SHP77 (cell line): ENCODE results near the gene VN1R2.
"Not testable (repeated sequence)": the region's sequence is repeated elsewhere in the genome, so short reads cannot be mapped to it uniquely, and the experiment has no call there.

Experiments used
- DNase-seq, 2 experiments: peaks; one replicate each; lab custom pipeline; 2025; lab: John Stamatoyannopoulos, UW

The VN1R2 gene

GRCh38 chr19:53257715-53258342, at the start of gene VN1R2:
Gene VN1R2, plus strand, starts transcription at chr19:53258292. Its CDS starts 84 bp downstream, at chr19:53258376.
- peak; percentile 2 to 3 for DNase-seq

- DNase-seq = not testable (repeated sequence)
Measured at GRCh38 chr19:53211554-53211953, 46.5 kb upstream of the VN1R2 start.

GRCh38 chr19:53212703-53213320, 45.3 kb upstream of the VN1R2 start:
- DNase-seq = no peak

- DNase-seq = not testable (repeated sequence)
Measured at GRCh38 chr19:53222716-53223115, 35.4 kb upstream of the VN1R2 start.

GRCh38 chr19:53224606-53225005, 33.5 kb upstream of the VN1R2 start:
- DNase-seq = no peak

GRCh38 chr19:53237114-53237777, 20.8 kb upstream of the VN1R2 start:
- no peak for DNase-seq

- no peak for DNase-seq
Measured at GRCh38 chr19:53246498-53246897, 11.6 kb upstream of the VN1R2 start.

- DNase-seq = no peak
Measured at GRCh38 chr19:53254411-53255341, 3.4 kb upstream of the VN1R2 start, which contains the start of gene ZNF677. Gene ZNF677, minus strand, starts transcription at chr19:53254873. Its CDS starts 3,323 bp downstream, at chr19:53251550.

- not testable (repeated sequence) for DNase-seq
Measured at GRCh38 chr19:53267623-53268022, 9.5 kb downstream of the VN1R2 start, which contains the start of gene VN1R4. Gene VN1R4, minus strand, starts transcription at chr19:53267723. Its CDS starts 58 bp downstream, at chr19:53267665.

- not testable (repeated sequence) for DNase-seq
Measured at GRCh38 chr19:53269861-53270260, 11.8 kb downstream of the VN1R2 start.

GRCh38 chr19:53272044-53272443, 14.0 kb downstream of the VN1R2 start:
- DNase-seq = no peak

GRCh38 chr19:53275480-53275879, 17.4 kb downstream of the VN1R2 start:
- no peak for DNase-seq

GRCh38 chr19:53281947-53282346, 23.9 kb downstream of the VN1R2 start:
- not testable (repeated sequence) for DNase-seq

- no peak for DNase-seq
Measured at GRCh38 chr19:53285087-53285486, 27.0 kb downstream of the VN1R2 start.

GRCh38 chr19:53290758-53291549, 32.9 kb downstream of the VN1R2 start:
- no peak for DNase-seq

GRCh38 chr19:53294786-53295441, 36.8 kb downstream of the VN1R2 start:
- no peak for DNase-seq

- DNase-seq = not testable (repeated sequence)
Measured at GRCh38 chr19:53301341-53301740, 43.2 kb downstream of the VN1R2 start.

- no peak for DNase-seq
Measured at GRCh38 chr19:53308339-53308811, 50.3 kb downstream of the VN1R2 start.
